Measurements from ENCODE around the gene POU2AF1.

DNA sequence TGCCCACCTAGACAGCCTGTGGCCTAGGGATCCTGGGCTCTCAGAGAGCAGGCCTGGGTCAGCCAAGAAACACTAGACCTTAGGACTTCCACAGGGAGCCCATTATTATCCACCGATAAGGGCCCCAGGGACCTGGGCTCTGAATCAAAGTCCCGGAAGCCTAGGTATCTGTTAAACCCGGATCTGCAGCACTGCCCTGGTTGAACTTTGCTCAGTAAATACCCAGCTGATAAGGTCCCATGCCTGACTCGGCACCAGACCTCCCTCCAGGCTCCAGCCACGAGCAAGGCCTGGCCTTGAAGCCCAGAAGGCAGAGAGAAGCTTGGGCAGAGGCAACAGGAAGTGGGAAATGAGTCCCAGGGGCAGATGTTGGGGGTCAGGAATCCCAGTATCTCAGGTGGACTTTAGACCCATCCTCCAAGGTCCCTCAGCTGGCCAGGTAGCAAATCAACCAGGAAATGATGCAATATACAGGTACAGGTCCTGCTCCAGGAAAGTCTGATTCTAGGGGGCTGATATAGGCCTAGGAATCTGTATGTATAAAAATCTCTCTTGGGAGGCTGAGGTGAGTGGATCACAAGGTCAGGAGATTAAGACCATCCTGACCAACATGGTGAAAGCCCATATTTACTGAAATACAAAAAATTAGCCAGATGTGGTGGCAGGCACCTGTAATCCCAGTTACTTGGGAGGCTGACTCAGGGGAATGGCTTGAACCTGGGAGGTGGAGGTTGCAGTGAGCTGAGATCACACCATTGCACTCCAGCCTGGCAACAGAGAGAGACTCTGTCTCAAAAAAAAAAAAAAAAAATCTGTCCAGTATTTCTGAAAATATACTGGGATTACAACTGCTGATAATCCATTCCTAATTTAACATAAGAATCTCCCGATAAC, 18.7 kb downstream of the POU2AF1 start:
- no peak for TF ChIP-seq CTCF (IDR thresholded peaks at IDR 0.05)
- no peak for TF ChIP-seq POLR2A (IDR thresholded peaks at IDR 0.05)

Measured in tibial nerve (tissue), 3 donors.